NOMO-1 treated with DMSO at 0.1 percent for 48 hours (cell line): ENCODE results near the gene ZNF429.
"Not testable (repeated sequence)": the region's sequence is repeated elsewhere in the genome, so short reads cannot be mapped to it uniquely, and the experiment has no call there.

Experiments
- DNase-seq: peaks from one replicate; lab custom pipeline; 2025; ENCODE audit not compliant: unreplicated experiment; lab: John Stamatoyannopoulos, UW

ZNF429 gene

GRCh38 chr19:21505459-21506451 lies at the start of gene ZNF429:
Gene ZNF429 (plus strand): TSS chr19:21505602. CDS start chr19:21505772, 170 bp downstream.
- DNase-seq: peak; percentile 83

GRCh38 chr19:21460686-21461085 lies 44.7 kb upstream of the ZNF429 start:
- DNase-seq: no peak

DNA sequence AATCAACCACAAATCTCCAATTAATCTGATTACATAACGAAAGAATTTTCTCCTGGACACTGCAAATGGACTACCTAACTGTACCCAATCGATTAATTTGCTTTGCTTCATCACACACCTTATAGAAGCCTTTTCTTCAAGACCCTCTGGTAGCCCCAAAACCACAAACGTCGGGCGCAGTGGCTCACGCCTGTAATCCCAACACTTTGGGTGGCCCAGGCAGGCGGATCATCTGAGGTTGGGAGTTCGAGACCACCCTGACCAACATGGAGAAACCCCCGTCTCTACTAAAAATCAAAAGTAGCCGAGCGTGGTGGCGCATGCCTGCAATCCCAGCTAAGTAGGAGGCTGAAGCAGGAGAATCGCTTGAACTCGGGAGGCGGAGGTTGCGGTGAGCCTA lies 42.9 kb upstream of the ZNF429 start:
- DNase-seq: no peak

GRCh38 chr19:21463449-21464105 lies 41.8 kb upstream of the ZNF429 start:
- DNase-seq: no peak

GRCh38 chr19:21466627-21467026 lies 38.8 kb upstream of the ZNF429 start:
- DNase-seq: no peak

GRCh38 chr19:21468791-21469190 lies 36.6 kb upstream of the ZNF429 start:
- DNase-seq: no peak

GRCh38 chr19:21472507-21472906 lies 32.9 kb upstream of the ZNF429 start:
- no peak for DNase-seq

- DNase-seq: no peak
Measured at GRCh38 chr19:21474671-21475181, 30.7 kb upstream of the ZNF429 start.

DNA sequence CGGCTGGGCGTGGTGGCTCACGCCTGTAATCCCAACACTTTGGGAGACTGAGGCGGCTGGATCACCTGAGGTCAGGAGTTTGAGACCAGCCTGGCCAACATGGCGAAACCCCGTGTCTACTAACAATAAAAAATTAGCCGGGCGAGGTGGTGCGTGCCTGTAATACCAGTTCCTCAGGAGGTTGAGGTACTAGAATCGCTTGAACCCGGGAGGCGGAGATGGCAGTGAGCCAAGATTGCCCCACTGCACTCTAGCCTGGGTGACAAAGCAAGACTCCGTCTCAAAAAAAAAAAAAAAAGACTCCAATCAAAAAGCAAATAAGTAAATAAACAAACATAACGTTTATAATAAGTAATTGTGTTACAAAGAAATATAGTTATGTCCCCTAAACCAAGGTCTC lies 23.0 kb upstream of the ZNF429 start:
- not testable (repeated sequence) for DNase-seq

- peak; percentile 0 for DNase-seq
Measured at GRCh38 chr19:21482863-21483276, 22.5 kb upstream of the ZNF429 start.

DNA sequence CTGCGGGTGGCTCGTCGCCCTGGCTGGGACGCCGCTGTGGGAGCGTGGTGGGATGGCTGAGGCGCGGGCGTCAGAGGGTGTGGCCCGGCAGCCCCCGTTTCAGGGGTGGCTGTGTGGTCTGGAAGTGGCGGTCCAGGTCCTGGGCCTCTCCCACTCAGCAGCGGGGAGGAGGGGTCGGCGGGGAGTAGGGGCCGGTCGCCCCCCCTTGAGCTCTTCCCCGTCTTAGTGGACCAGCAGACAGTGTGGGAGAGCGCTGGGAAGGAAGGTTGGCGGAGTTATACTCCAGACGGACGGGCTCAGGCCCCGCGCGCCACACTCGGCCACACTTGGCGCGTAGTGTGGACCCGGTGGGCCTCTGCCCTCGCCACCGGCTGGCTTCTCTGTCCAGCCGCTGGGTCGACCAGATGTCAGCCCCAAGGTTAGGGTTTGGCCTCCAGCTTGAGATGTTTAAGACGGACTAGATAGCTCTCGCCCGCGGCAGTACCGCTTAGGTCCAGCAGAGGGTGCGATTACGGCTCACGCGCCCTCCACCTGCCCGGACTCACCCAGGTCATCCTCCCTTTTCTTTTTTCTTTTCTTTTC lies 21.7 kb upstream of the ZNF429 start:
- DNase-seq: no peak

GRCh38 chr19:21484631-21485030 lies 20.8 kb upstream of the ZNF429 start:
- no peak for DNase-seq

- no peak for DNase-seq
Measured at GRCh38 chr19:21485926-21486325, 19.5 kb upstream of the ZNF429 start.

- no peak for DNase-seq
Measured at GRCh38 chr19:21487969-21488368, 17.4 kb upstream of the ZNF429 start.

- DNase-seq: no peak
Measured at GRCh38 chr19:21491146-21491545, 14.3 kb upstream of the ZNF429 start.

GRCh38 chr19:21492947-21493906 lies 12.2 kb upstream of the ZNF429 start:
- DNase-seq: no peak

- DNase-seq: no peak
Measured at GRCh38 chr19:21496876-21497275, 8.5 kb upstream of the ZNF429 start.

DNA sequence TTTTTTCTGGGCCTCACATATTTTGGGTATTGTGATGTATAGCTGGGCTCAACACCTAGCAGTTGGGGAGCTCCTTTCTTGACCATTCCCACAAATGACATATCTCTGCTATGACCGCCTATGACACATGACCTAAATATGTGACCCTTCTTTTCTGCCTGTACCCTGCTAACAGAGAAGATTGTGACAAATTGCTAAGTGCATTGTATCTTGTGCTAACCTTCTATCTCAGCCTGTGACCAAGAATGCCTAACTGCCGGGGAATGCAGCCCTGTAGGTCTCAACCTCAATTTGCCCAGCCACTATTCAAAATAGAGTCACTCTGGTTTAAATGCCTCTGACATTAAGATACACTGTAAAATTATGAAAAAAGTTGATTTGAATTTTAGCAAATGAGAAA lies 6.8 kb upstream of the ZNF429 start:
- DNase-seq: no peak

- no peak for DNase-seq
Measured at GRCh38 chr19:21508198-21508597, 2.8 kb downstream of the ZNF429 start.

DNA sequence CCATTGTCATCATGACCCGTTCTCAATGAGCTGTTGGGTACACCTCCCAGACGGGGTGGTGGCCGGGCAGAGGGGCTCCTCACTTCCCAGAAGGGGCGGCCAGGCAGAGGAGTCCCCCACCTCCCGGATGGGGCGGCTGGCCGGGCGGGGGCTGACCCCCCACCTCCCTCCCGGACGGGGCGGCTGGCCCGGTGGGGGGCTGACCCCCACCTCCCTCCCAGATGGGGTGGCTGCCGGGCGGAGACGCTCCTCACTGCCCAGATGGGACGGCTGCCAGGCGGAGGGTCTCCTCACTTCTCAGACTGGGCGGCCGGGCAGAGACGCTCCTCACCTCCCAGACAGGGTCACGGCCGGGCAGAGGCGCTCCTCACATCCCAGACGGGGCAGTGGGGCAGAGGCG lies 5.7 kb downstream of the ZNF429 start:
- DNase-seq: not testable (repeated sequence)
